ENCODE measurements around the gene C1orf174.

The C1orf174 gene

DNA sequence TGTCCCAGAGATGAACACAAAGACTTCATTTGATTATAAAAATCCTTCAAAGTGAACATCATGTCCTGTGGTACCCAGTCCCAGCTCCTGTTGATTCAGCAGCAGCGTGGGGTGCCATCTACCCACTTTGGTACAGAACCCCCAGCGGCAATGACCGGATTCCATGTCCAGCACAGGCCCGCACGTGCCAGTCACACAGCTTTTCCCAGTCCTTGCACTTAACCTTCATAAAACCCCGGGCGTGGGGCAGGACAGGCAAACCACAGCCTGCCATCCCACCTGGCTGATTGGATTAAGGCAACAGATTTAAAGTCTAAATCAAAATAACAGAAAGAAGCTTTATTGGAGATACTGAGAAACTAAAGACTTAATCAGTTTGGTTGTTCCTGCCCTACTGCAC, 58.6 kb downstream of the C1orf174 start:
- no peak overlapping the region for H3K4me3 ChIP-seq (ENCODE audit: low read depth, low read length)
